CD4-positive, alpha-beta T cell (primary cell): ENCODE measurements around the gene MAML2. TPM values are rescaled to one million over a fixed set of nuclear protein-coding genes. Genes with fewer than 3 reads are reported as not detected.

Experiments
- ATAC-seq: fragments of 200-7000 bp; cut with Tn5 transposase; one replicate; pipeline ENCODE4 v1.10.0; 2022; ENCODE audit warnings: mild to moderate bottlenecking; ENCODE audit not compliant: poor library complexity
- CTCF ChIA-PET: fragments of 350-600 bp; sonication (Branson Sonifier 250); formaldehyde crosslinking; loops from one replicate; lab custom pipeline; 2021; ENCODE audit warnings: antibody characterized with exemption, inconsistent platforms; lab: Charles Lee
- POLR2A ChIA-PET: fragments of 350-600 bp; sonication (Branson Sonifier 250); formaldehyde crosslinking; loops from one replicate; lab custom pipeline; 2021; ENCODE audit warnings: antibody characterized with exemption, inconsistent platforms; lab: Charles Lee
- DNase-seq, 14 experiments: peaks; one replicate each; pipeline ENCODE4 v3.0.0-alpha.2; 2013 to 2020; ENCODE audit warnings: mixed read lengths in 2 of 14
- H3K27ac ChIP-seq, 2 donors: one replicate each; pipeline versions ENCODE4 v1.5.1 to v1.7.0; 2013; ENCODE audit warnings: low read length in 2 of 2, low read depth in 1 of 2, mild to moderate bottlenecking in 1 of 2
- H3K27me3 ChIP-seq, 2 experiments: 1 replicate in 1 of 2; 2 replicates in 1 of 2; pipeline versions ENCODE4 v1.6.1 to v1.7.0; 2013; ENCODE audit warnings: low read length in 2 of 2, control low read depth in 1 of 2, mild to moderate bottlenecking in 1 of 2, moderate library complexity in 1 of 2; ENCODE audit not compliant: insufficient read depth in 2 of 2, control insufficient read depth in 1 of 2
- H3K36me3 ChIP-seq: one replicate; pipeline ENCODE4 v1.6.1; 2013; ENCODE audit warnings: low read length, control low read depth; ENCODE audit not compliant: insufficient read depth
- H3K4me1 ChIP-seq: one replicate; pipeline ENCODE4 v1.6.1; 2013; ENCODE audit warnings: low read length, control low read depth; ENCODE audit not compliant: insufficient read depth
- H3K4me3 ChIP-seq: one replicate; pipeline ENCODE4 v1.5.1; 2013; ENCODE audit warnings: mild to moderate bottlenecking, low read length, moderate library complexity
- H3K9me3 ChIP-seq, 2 experiments: 1 replicate in 1 of 2; 2 replicates in 1 of 2; pipeline versions ENCODE4 v1.6.1 to v1.7.0; 2013; ENCODE audit warnings: low read length in 2 of 2, mild to moderate bottlenecking in 2 of 2, control low read depth in 1 of 2, moderate library complexity in 1 of 2; ENCODE audit not compliant: control insufficient read depth in 1 of 2, insufficient read depth in 1 of 2
- H3K27ac Mint-ChIP-seq: one replicate; pipeline ENCODE4 v1.8.0; 2020; ENCODE audit warnings: mixed read lengths
- H3K27me3 Mint-ChIP-seq: one replicate; pipeline ENCODE4 v1.8.0; 2021; ENCODE audit warnings: mixed read lengths
- H3K36me3 Mint-ChIP-seq: one replicate; pipeline ENCODE4 v1.8.0; 2021; ENCODE audit warnings: low read depth, mixed read lengths
- H3K4me1 Mint-ChIP-seq: one replicate; pipeline ENCODE4 v1.8.0; 2021; ENCODE audit warnings: low read depth, mixed read lengths
- H3K4me3 Mint-ChIP-seq: one replicate; pipeline ENCODE4 v1.8.0; 2020; ENCODE audit warnings: mild to moderate bottlenecking, mixed read lengths
- H3K9me3 Mint-ChIP-seq: one replicate; pipeline ENCODE4 v1.8.0; 2020; ENCODE audit warnings: mixed read lengths
- intact Hi-C, 2 experiments: fragments of 100-400 bp; cut with DNase I in 1 of 2; cut with micrococcal nuclease in 1 of 2; formaldehyde crosslinking; loops; one replicate each; pipeline versions ENCODE4 v1.15.1 to v1.9.0; 2023 to 2025; cut with DNase I, micrococcal nuclease
- total RNA-seq, 174 experiments: library from RNA in 2 of 174; stranded (reverse) in 2 of 174; gene quantifications; one replicate each; pipeline ENCODE4 v1.2.3 and lab custom pipeline; 2021 to 2026
- TF ChIP-seq, protein P1 (sequence below): fragments of 200-600 bp; IDR thresholded peaks from one replicate; pipeline ENCODE4 v1.8.0; 2022; ENCODE audit warnings: antibody characterized with exemption, mild to moderate bottlenecking

The MAML2 gene
- total RNA-seq, 2 experiments from 2014 or later, result 58.8 to 59.8 TPM

- ATAC-seq (no peak), DNase-seq (no peak)
- Mint-ChIP-seq H3K27ac (peak overlapping the region; percentile 67), H3K4me3 (no peak overlapping the region), H3K9me3 (no peaks in the 10 kb centered on the region), H3K36me3 (peaks cover 52% of the 10 kb centered on the region), H3K27me3 (no peaks in the 10 kb centered on the region), H3K4me1 (peaks cover 60% of the 10 kb centered on the region)
- H3K27me3 ChIP-seq, result no peaks in the 10 kb centered on the region
- H3K9me3 ChIP-seq, result no peaks in the 10 kb centered on the region
- CTCF ChIA-PET, result no interaction called here
- no peak overlapping the region for H3K4me3 ChIP-seq
- H3K27ac ChIP-seq, result no peak overlapping the region
- POLR2A ChIA-PET, result interaction anchor here (0.8 kb wide), 1 partner anchor 9 kb away, joined by 3 read pairs; no protein-coding TSS in a partner anchor
- intact Hi-C loops, result no loop called here
- TF ChIP-seq, protein P1, sequence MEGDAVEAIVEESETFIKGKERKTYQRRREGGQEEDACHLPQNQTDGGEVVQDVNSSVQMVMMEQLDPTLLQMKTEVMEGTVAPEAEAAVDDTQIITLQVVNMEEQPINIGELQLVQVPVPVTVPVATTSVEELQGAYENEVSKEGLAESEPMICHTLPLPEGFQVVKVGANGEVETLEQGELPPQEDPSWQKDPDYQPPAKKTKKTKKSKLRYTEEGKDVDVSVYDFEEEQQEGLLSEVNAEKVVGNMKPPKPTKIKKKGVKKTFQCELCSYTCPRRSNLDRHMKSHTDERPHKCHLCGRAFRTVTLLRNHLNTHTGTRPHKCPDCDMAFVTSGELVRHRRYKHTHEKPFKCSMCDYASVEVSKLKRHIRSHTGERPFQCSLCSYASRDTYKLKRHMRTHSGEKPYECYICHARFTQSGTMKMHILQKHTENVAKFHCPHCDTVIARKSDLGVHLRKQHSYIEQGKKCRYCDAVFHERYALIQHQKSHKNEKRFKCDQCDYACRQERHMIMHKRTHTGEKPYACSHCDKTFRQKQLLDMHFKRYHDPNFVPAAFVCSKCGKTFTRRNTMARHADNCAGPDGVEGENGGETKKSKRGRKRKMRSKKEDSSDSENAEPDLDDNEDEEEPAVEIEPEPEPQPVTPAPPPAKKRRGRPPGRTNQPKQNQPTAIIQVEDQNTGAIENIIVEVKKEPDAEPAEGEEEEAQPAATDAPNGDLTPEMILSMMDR, result no peak
- no peaks in the 10 kb centered on the region for H3K36me3 ChIP-seq
- no peaks in the 10 kb centered on the region for H3K4me1 ChIP-seq
These were observed 244.3 kb downstream of the MAML2 start for GRCh38 chr11:96098511-96099241.

DNA sequence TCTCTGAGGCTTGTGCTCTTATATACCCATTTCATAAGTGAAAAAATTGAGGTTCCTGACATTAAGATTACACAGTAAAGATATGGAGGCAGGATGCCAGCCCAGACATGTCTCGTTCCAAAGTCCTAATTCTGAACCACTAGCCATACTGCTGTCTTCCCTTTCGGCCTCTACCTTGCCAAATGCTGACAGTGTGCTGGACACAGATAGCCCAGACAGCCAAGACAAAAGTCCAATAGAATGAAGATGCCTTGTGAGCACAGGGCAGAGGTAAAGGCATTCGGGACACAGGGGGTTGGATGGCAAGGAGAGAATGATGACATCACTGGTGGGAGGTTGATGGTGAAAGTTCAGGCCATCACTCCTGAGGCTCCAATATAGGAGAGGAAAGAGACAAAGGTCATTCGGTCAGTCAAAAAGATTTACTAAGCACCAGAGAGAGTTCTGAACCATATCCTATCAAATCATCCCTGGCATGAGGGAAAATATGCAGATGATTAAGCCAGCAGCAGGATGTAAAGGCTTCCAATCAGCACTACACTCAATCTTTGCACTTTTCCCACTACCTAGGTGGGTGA is 245.1 kb downstream of the MAML2 start:
- Histone ChIP-seq H3K36me3 (peaks cover 4% of the 10 kb centered on the region), H3K27me3 (no peaks in the 10 kb centered on the region), H3K4me3 (no peak overlapping the region), H3K27ac (no peak overlapping the region), H3K9me3 (no peaks in the 10 kb centered on the region), H3K4me1 (peaks cover under 1% of the 10 kb centered on the region)
- H3K27me3 Mint-ChIP-seq, result no peaks in the 10 kb centered on the region
- peaks cover 67% of the 10 kb centered on the region for H3K4me1 Mint-ChIP-seq
- CTCF ChIA-PET, result no interaction called here
- H3K36me3 Mint-ChIP-seq, result peaks cover 53% of the 10 kb centered on the region
- peak overlapping the region; percentile 67 for H3K27ac Mint-ChIP-seq
- no peak for ATAC-seq
- H3K9me3 Mint-ChIP-seq, result no peaks in the 10 kb centered on the region
- POLR2A ChIA-PET, result no interaction called here
- no peak for DNase-seq
- intact Hi-C loops, result no loop called here
- no peak overlapping the region for H3K4me3 Mint-ChIP-seq
- TF ChIP-seq, protein P1, result no peak

DNA sequence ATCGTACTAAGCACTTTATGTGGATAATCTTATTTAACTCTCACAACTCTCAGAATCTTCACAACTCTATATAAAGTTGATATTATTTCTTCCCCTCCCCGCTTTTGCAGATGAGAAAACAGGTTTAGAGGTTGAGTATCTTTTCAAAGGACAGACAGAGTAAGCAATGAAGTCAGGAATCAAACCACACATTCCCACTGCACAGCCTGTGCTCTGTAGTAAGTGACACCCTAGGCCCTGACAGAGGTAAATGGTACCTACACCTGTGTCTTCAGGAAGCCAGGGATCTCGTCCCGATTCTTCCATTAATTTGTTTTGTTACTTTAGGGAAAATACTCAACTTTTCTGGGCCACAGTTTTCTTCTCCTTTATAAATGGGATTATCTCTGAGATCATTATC is 246.6 kb downstream of the MAML2 start:
- intact Hi-C loops, result no loop called here
- POLR2A ChIA-PET, result no interaction called here
- H3K9me3 Mint-ChIP-seq, result no peaks in the 10 kb centered on the region

More for the DNA sequence above, 246.6 kb downstream of the MAML2 start:
- H3K36me3 Mint-ChIP-seq, result peaks cover 52% of the 10 kb centered on the region
- H3K27me3 Mint-ChIP-seq, result no peaks in the 10 kb centered on the region
- peak overlapping the region; percentile 67 for H3K27ac Mint-ChIP-seq
- no peaks in the 10 kb centered on the region for H3K27me3 ChIP-seq
- H3K4me1 ChIP-seq, result peaks cover 13% of the 10 kb centered on the region
- no peak overlapping the region for H3K4me3 ChIP-seq
- peaks cover 77% of the 10 kb centered on the region for H3K4me1 Mint-ChIP-seq
- H3K27ac ChIP-seq, result no peak overlapping the region
- CTCF ChIA-PET, result interaction anchor here (1.1 to 1.7 kb wide), 3 partner anchors 10 to 247 kb away, joined by 3 to 6 read pairs (median 3); partner anchors contain the start of gene MAML2
- no peak overlapping the region for H3K4me3 Mint-ChIP-seq
- DNase-seq (no peak), ATAC-seq (no peak)
- TF ChIP-seq, protein P1, result no peak
- no peaks in the 10 kb centered on the region for H3K9me3 ChIP-seq
- H3K36me3 ChIP-seq, result peaks cover 16% of the 10 kb centered on the region
